K562 (cell line): ENCODE measurements around the gene ZNF169. TPM values are rescaled to one million over a fixed set of nuclear protein-coding genes. Genes with fewer than 3 reads are reported as not detected.

Experiments used
- CHD4 ChIP-seq: fragments of 200-600 bp; sonication (generic); IDR thresholded peaks from 3 replicates; pipeline ENCODE4 v1.6.1; 2012; ENCODE audit warnings: low read depth, mild to moderate bottlenecking, mixed read lengths, low read length, inconsistent platforms; ENCODE audit not compliant: insufficient read depth, insufficient replicate concordance, poor library complexity, severe bottlenecking
- FIP1L1 ChIP-seq: fragments of 200-400 bp; formaldehyde crosslinking; IDR thresholded peaks from 2 replicates; pipeline ENCODE4 v1.6.1; 2018; ENCODE audit warnings: mild to moderate bottlenecking, low read depth, low read length; ENCODE audit not compliant: poor library complexity, severe bottlenecking
- FOXA3 ChIP-seq, 2 experiments: fragments of 450-650 bp in 1 of 2; sonication (generic) in 1 of 2; formaldehyde crosslinking; IDR thresholded peaks in 1 of 2; conservative IDR thresholded peaks in 1 of 2; 2 replicates each; pipeline versions ENCODE4 v1.4.0 to v1.8.0; 2020 to 2022; ENCODE audit warnings: mild to moderate bottlenecking in 2 of 2, missing genetic modification reagents in 1 of 2
- GATAD2A ChIP-seq: fragments of 450-650 bp; IDR thresholded peaks from 2 replicates; pipeline ENCODE4 v1.6.1; 2017
- HDAC1 ChIP-seq, 2 experiments: fragments of 450-650 bp; IDR thresholded peaks; 2 replicates each; pipeline ENCODE4 v1.6.1; 2016 to 2017; ENCODE audit warnings: inconsistent platforms in 1 of 2, mild to moderate bottlenecking in 1 of 2, moderate library complexity in 1 of 2
- KLF16 ChIP-seq: IDR thresholded peaks from 2 replicates; pipeline ENCODE4 v1.6.1; 2016; ENCODE audit warnings: antibody characterized with exemption
- LEF1 ChIP-seq: fragments of 450-650 bp; IDR thresholded peaks from 2 replicates; pipeline ENCODE4 v1.6.1; 2016; ENCODE audit warnings: mild to moderate bottlenecking
- POLR2B ChIP-seq: fragments of 450-650 bp; IDR thresholded peaks from 2 replicates; pipeline ENCODE4 v1.6.1; 2018; ENCODE audit warnings: low read depth; ENCODE audit not compliant: partially characterized antibody
- PREB ChIP-seq: sonication (generic); formaldehyde crosslinking; IDR thresholded peaks from 2 replicates; pipeline ENCODE4 v1.8.1; 2023; ENCODE audit warnings: mild to moderate bottlenecking, missing genetic modification reagents
- RAD21 ChIP-seq, 2 experiments: fragments of 250-450 bp in 1 of 2; fragments of 450-650 bp in 1 of 2; sonication (Bioruptor Pico) in 1 of 2; formaldehyde crosslinking in 1 of 2; IDR thresholded peaks in 1 of 2; conservative IDR thresholded peaks in 1 of 2; 2 replicates each; pipeline versions ENCODE4 v1.4.0 to v1.8.0; 2020 to 2022; ENCODE audit warnings: mild to moderate bottlenecking in 2 of 2, moderate library complexity in 1 of 2
- RB1 ChIP-seq: fragments of 450-650 bp; IDR thresholded peaks from 2 replicates; pipeline ENCODE4 v1.6.1; 2017; ENCODE audit warnings: low read depth, mild to moderate bottlenecking
- SMARCC2 ChIP-seq: fragments of 450-650 bp; IDR thresholded peaks from 2 replicates; pipeline ENCODE4 v1.6.1; 2017; ENCODE audit warnings: antibody characterized with exemption, moderate library complexity, mild to moderate bottlenecking, low read depth
- TCF3 ChIP-seq: sonication (generic); formaldehyde crosslinking; IDR thresholded peaks from 2 replicates; pipeline ENCODE4 v1.4.0; 2020; ENCODE audit warnings: mild to moderate bottlenecking, missing genetic modification reagents
- ZBED1 ChIP-seq: IDR thresholded peaks from 2 replicates; pipeline ENCODE4 v1.6.1; 2014
- ZNF133 ChIP-seq: fragments of 250-450 bp; sonication (Bioruptor Pico); IDR thresholded peaks from 2 replicates; pipeline ENCODE4 v1.4.0; 2020; ENCODE audit warnings: mild to moderate bottlenecking
- ZNF217 ChIP-seq: sonication (generic); formaldehyde crosslinking; IDR thresholded peaks from 2 replicates; pipeline ENCODE4 v1.8.0; 2022; ENCODE audit warnings: mild to moderate bottlenecking, missing genetic modification reagents
- ZNF644 ChIP-seq: fragments of 200-800 bp; sonication (Bioruptor generic); IDR thresholded peaks from 2 replicates; pipeline ENCODE4 v1.6.1; 2016; ENCODE audit warnings: low read depth, missing genetic modification characterization, missing compliant biosample characterization
- ZNF830 ChIP-seq: fragments of 250-450 bp; sonication (Bioruptor Pico); IDR thresholded peaks from 2 replicates; pipeline ENCODE4 v1.5.0; 2021; ENCODE audit warnings: mild to moderate bottlenecking
- polyA plus RNA-seq, 8 experiments: library from polyadenylated mRNA; depleted of rRNA in 4 of 8; stranded (reverse) in 5 of 8; unstranded in 3 of 8; fragments of >200 nt; fragmentation: Nextera tagmentation in 2 of 8; fragmentation: Illumina TruSeq in 1 of 8; extraction: Ambion mirVana in 2 of 8; extraction: Trizol in 1 of 8; gene quantifications; 2 replicates each; pipeline versions ENCODE4 v1.2.1 to v1.2.3, GENCODE V29; 2011 to 2014; ENCODE audit warnings: inconsistent platforms in 1 of 8, missing spikeins in 1 of 8
- total RNA-seq, 7 experiments: library from RNA; depleted of rRNA in 6 of 7; stranded (reverse); fragments of >200 nt in 6 of 7; fragmentation: Illumina TruSeq in 2 of 7; extraction: Trizol in 2 of 7; gene quantifications; 2 replicates each; pipeline versions ENCODE4 v1.2.1 to v1.2.3, GENCODE V29; 2011 to 2021; ENCODE audit warnings: low replicate concordance in 1 of 7
- TF ChIP-seq, protein P1 (sequence below): fragments of 450-650 bp; IDR thresholded peaks from 2 replicates; pipeline ENCODE4 v1.6.1; 2016; ENCODE audit warnings: low read depth, mild to moderate bottlenecking, moderate library complexity
- TF ChIP-seq, protein P2 (sequence below): sonication (generic); formaldehyde crosslinking; IDR thresholded peaks from 2 replicates; pipeline ENCODE4 v1.8.0; 2022; ENCODE audit warnings: mild to moderate bottlenecking, low read depth, missing genetic modification reagents
- TF ChIP-seq, protein P3 (sequence below), 2 experiments: fragments of 450-650 bp in 1 of 2; sonication (generic) in 1 of 2; formaldehyde crosslinking in 1 of 2; IDR thresholded peaks in 1 of 2; conservative IDR thresholded peaks in 1 of 2; 2 replicates each; pipeline versions ENCODE4 v1.6.1 to v1.8.1; 2016 to 2023; ENCODE audit warnings: mild to moderate bottlenecking in 2 of 2, moderate library complexity in 2 of 2, inconsistent platforms in 1 of 2, missing genetic modification reagents in 1 of 2
- TF ChIP-seq, protein P4 (sequence below), 2 experiments: fragments of 450-650 bp in 1 of 2; IDR thresholded peaks; 2 replicates each; pipeline ENCODE4 v1.6.1; 2011 to 2017; ENCODE audit warnings: low read depth in 2 of 2, antibody characterized with exemption in 1 of 2, borderline replicate concordance in 1 of 2, low read length in 1 of 2, mild to moderate bottlenecking in 1 of 2, mixed read lengths in 1 of 2; ENCODE audit not compliant: control insufficient read depth in 1 of 2

Gene ZNF169
- total and polyA plus RNA-seq, 9 of the 15 experiments (the other 6 are each of a cell fraction or from before 2014, with no cell fraction given): 2.0 to 16.2 (median 5.6) TPM

GRCh38 chr9:94212091-94212490 lies 47.0 kb upstream of the ZNF169 start (continued):
- TF ChIP-seq PREB (CRISPR knock-in tag) (no peak), TCF3 (CRISPR knock-in tag) (peak; percentile 91), ZNF644 (tag) (peak; percentile 63; the same call in 1 of the 2 replicates), RAD21 (CRISPR knock-in tag; conservative IDR thresholded peaks at IDR 0.05 in 1 of 2, IDR thresholded peaks at IDR 0.05 in 1 of 2) (peak in 1 of 2 experiments; percentile 21; a peak in 1 of 4 replicates), SMARCC2 (peak; percentile 40; the same call in 1 of the 2 replicates), ZBED1 (no peak), ZNF133 (CRISPR knock-in tag) (no peak), ZNF830 (CRISPR knock-in tag) (no peak), RB1 (no peak), FOXA3 (CRISPR knock-in tag; conservative IDR thresholded peaks at IDR 0.05 in 1 of 2, IDR thresholded peaks at IDR 0.05 in 1 of 2) (no peak), HDAC1 (IDR thresholded peaks at IDR 0.05) (peak in 1 of 2 experiments; percentile 45; a peak in 2 of 4 replicates), POLR2B (no peak), LEF1 (no peak), CHD4 (no peak), KLF16 (peak; percentile 92), FIP1L1 (no peak), GATAD2A (no peak), ZNF217 (CRISPR knock-in tag) (no peak)
- TF ChIP-seq, protein P1, sequence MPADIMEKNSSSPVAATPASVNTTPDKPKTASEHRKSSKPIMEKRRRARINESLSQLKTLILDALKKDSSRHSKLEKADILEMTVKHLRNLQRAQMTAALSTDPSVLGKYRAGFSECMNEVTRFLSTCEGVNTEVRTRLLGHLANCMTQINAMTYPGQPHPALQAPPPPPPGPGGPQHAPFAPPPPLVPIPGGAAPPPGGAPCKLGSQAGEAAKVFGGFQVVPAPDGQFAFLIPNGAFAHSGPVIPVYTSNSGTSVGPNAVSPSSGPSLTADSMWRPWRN: peak; percentile 88
- TF ChIP-seq, protein P2, sequence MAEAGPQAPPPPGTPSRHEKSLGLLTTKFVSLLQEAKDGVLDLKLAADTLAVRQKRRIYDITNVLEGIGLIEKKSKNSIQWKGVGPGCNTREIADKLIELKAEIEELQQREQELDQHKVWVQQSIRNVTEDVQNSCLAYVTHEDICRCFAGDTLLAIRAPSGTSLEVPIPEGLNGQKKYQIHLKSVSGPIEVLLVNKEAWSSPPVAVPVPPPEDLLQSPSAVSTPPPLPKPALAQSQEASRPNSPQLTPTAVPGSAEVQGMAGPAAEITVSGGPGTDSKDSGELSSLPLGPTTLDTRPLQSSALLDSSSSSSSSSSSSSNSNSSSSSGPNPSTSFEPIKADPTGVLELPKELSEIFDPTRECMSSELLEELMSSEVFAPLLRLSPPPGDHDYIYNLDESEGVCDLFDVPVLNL: no peak
- TF ChIP-seq, protein P3, sequence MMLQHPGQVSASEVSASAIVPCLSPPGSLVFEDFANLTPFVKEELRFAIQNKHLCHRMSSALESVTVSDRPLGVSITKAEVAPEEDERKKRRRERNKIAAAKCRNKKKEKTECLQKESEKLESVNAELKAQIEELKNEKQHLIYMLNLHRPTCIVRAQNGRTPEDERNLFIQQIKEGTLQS (IDR thresholded peaks at IDR 0.05): peak; percentile 42; the same call in 1 of the 2 replicates
- TF ChIP-seq, protein P3 (CRISPR knock-in tag; conservative IDR thresholded peaks at IDR 0.05): no peak
- TF ChIP-seq, protein P4, sequence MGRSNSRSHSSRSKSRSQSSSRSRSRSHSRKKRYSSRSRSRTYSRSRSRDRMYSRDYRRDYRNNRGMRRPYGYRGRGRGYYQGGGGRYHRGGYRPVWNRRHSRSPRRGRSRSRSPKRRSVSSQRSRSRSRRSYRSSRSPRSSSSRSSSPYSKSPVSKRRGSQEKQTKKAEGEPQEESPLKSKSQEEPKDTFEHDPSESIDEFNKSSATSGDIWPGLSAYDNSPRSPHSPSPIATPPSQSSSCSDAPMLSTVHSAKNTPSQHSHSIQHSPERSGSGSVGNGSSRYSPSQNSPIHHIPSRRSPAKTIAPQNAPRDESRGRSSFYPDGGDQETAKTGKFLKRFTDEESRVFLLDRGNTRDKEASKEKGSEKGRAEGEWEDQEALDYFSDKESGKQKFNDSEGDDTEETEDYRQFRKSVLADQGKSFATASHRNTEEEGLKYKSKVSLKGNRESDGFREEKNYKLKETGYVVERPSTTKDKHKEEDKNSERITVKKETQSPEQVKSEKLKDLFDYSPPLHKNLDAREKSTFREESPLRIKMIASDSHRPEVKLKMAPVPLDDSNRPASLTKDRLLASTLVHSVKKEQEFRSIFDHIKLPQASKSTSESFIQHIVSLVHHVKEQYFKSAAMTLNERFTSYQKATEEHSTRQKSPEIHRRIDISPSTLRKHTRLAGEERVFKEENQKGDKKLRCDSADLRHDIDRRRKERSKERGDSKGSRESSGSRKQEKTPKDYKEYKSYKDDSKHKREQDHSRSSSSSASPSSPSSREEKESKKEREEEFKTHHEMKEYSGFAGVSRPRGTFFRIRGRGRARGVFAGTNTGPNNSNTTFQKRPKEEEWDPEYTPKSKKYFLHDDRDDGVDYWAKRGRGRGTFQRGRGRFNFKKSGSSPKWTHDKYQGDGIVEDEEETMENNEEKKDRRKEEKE (IDR thresholded peaks at IDR 0.05; ENCODE audit: borderline replicate concordance in 1 of 2, control insufficient read depth in 1 of 2, low read depth in 2 of 2, low read length in 1 of 2): no peak
